NB4 (cell line): ENCODE data around the gene UGT1A3.

Source experiments
- MYC ChIP-seq: IDR thresholded peaks from 2 replicates; pipeline ENCODE4 v1.6.1; 2011; ENCODE audit warnings: low read depth, low read length
- POLR2A ChIP-seq: IDR thresholded peaks from 2 replicates; pipeline ENCODE4 v1.6.1; 2011; ENCODE audit warnings: mild to moderate bottlenecking; ENCODE audit not compliant: insufficient read length; ENCODE audit errors: extremely low read depth
- TF ChIP-seq, protein P1 (sequence below): IDR thresholded peaks from one replicate; pipeline ENCODE4 v1.5.1; 2012; ENCODE audit warnings: low read depth, low read length
- TF ChIP-seq, protein P2 (sequence below): IDR thresholded peaks from 2 replicates; pipeline ENCODE4 v1.6.1; 2011; ENCODE audit warnings: low read depth, low read length

DNA sequence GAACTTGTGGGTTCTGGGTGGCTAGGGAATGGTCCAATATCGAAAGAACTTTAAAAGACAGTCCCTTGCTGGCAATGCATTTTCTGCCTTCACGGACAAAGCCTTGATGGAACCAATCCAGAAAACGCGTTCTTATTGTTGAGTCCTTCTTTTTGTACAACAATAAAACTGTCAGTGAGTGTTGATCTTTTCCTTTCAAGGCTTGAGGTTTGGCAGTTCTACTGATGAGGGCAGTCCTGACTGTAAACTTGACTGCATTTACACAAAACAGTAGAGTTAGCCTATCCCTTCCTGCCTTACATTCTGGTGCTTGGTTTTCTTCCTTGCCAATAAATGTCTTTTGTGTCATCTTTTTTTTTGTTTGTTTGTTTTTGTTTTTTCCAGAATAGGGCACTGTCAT is 49.6 kb upstream of the UGT1A3 start:
- TF ChIP-seq POLR2A, result no peak
- TF ChIP-seq, protein P1, sequence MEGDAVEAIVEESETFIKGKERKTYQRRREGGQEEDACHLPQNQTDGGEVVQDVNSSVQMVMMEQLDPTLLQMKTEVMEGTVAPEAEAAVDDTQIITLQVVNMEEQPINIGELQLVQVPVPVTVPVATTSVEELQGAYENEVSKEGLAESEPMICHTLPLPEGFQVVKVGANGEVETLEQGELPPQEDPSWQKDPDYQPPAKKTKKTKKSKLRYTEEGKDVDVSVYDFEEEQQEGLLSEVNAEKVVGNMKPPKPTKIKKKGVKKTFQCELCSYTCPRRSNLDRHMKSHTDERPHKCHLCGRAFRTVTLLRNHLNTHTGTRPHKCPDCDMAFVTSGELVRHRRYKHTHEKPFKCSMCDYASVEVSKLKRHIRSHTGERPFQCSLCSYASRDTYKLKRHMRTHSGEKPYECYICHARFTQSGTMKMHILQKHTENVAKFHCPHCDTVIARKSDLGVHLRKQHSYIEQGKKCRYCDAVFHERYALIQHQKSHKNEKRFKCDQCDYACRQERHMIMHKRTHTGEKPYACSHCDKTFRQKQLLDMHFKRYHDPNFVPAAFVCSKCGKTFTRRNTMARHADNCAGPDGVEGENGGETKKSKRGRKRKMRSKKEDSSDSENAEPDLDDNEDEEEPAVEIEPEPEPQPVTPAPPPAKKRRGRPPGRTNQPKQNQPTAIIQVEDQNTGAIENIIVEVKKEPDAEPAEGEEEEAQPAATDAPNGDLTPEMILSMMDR, result no peak
- TF ChIP-seq MYC, result no peak
- TF ChIP-seq, protein P2, sequence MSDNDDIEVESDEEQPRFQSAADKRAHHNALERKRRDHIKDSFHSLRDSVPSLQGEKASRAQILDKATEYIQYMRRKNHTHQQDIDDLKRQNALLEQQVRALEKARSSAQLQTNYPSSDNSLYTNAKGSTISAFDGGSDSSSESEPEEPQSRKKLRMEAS, result no peak
